NCI-H146 (cell line): ENCODE measurements around the gene SNRNP70.

Experiments used
- DNase-seq: peaks from one replicate; lab custom pipeline; 2025; lab: John Stamatoyannopoulos, UW

SNRNP70 gene

DNA sequence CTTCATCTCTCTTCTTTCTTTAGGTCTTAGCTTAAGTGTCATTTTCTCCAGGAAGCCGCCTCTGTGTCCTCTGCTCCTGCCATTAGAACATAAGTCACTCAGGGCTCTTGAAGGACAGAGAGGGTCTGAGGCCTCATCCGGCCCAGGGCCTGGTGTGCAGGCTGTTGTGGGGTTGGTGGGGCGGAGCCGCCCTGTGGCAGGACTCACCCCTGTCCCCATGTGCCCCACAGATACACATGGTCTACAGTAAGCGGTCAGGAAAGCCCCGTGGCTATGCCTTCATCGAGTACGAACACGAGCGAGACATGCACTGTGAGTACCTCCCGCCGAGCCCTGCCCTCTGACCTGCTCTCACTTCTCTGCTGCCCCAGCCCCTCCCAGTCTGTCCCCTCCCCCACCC, 15.9 kb downstream of the SNRNP70 start:
- DNase-seq = no peak

DNA sequence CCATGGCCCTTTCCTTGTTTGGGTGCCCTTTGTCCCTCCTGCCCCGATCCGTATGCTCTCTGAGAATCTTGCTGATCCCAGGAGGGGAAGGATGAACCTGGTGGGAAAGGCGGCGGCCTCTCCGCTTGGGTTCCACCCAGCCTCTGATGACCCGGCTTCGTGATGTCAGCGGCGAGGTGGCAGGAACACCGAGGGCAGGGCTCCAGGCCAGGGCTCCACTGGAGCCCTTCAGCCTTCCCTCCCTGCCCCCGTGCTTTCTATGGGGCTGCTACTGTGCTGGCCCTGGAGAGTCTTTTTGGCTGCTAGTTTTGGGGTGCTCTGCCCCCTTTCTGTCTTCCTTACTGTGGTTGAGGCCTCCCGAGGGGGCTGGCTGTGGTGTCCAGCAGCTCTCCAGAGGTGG, 17.1 kb downstream of the SNRNP70 start:
- DNase-seq = no peak

DNA sequence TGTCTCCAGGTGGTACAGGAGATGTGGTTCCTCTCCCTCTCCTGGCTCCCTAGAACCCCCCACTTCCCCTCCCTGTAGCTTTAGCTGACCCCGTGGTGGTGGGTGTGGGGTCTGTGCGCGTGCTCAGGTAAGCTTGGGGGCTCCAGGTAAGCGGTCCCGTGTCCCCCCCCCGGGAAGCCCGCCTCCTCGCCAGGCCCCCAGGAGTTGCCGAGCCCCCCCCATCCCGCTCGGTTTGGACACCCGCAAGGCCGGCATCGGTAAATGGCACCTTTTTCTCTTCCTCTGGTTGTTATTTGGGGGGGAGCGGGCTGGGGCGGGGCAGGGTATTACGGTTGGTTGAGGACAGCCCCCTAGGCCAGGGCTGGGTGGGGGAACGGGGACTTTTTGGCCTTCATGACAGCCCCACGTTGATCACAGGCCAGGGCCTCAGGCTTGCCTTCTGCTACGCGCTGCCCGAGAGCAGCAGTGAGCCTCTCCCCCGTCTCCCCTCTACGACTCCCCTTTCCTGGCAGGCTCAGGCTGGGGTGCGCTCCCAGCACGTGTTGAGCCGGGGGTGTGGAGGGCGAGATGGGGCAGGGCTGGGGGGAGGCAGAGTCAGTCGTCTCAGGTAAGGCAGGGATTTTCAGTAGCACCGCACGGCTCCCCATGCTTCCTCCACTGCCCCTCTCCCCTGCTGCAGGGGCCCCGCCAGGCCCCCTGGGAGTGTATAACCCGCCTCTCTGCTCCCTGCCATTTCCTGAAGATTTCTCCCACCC, 18.3 kb downstream of the SNRNP70 start:
- DNase-seq = no peak

DNA sequence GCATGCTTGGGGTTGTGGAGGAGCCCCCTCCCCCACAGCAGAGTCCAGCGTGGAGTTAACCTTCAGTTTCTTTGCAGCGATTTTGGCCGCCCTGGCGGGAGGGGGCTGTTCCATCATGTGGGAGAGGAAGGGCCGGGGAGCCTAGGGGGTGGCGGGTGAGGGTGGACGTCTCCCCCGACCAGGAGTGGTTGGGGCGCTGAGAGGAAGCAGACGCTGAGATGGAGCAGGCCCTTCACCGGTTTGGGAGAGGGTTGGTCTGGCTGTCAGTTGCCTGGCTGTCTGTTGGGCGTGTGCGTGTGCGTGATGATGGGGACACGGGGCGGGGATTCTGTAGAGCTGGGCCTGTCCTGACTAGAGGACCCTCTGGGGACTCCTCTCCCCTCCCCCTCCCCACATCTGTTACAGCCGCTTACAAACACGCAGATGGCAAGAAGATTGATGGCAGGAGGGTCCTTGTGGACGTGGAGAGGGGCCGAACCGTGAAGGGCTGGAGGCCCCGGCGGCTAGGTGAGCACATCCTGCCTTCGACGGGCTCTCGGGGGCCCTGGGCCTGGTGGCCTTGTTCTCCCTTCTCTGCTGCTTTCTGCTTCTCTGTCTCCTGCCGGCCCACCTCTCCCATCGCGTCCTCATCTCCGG, 19.1 kb downstream of the SNRNP70 start:
- DNase-seq = no peak

DNA sequence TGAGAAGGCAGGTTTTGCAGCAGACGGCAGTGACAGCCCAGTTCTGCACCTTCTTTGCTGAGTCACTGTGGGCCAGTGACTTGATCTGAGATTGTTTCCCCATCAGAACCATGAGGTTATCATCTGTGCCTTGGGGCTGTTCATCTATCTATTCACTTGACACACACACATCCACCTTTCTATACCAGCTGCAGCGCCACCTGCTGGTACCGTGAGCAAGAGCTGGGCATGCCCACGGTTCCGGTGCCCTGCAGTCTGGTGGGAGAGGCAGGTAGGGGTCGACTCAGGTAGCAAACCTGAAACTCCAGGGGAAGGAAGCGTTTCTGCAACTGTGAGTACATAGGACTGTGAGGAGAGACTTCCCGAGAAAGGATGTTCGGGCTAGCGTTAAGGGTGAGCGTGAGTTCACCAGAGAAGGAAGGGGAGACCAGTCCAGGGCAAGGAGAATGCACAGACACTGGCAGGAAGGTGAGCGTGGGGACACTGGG, 21.4 kb downstream of the SNRNP70 start:
- peak; percentile 40 for DNase-seq

DNA sequence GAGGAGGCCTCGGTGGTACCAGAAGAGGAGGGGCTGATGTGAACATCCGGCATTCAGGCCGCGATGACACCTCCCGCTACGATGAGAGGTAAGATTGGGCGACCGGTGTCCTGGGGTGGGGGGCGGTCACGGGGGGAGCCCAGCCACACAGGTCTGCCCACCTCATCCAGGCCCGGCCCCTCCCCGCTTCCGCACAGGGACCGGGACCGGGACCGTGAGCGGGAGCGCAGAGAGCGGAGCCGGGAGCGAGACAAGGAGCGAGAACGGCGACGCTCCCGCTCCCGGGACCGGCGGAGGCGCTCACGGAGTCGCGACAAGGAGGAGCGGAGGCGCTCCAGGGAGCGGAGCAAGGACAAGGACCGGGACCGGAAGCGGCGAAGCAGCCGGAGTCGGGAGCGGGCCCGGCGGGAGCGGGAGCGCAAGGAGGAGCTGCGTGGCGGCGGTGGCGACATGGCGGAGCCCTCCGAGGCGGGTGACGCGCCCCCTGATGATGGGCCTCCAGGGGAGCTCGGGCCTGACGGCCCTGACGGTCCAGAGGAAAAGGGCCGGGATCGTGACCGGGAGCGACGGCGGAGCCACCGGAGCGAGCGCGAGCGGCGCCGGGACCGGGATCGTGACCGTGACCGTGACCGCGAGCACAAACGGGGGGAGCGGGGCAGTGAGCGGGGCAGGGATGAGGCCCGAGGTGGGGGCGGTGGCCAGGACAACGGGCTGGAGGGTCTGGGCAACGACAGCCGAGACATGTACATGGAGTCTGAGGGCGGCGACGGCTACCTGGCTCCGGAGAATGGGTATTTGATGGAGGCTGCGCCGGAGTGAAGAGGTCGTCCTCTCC, 22.6 kb downstream of the SNRNP70 start:
- DNase-seq = no peak

DNA sequence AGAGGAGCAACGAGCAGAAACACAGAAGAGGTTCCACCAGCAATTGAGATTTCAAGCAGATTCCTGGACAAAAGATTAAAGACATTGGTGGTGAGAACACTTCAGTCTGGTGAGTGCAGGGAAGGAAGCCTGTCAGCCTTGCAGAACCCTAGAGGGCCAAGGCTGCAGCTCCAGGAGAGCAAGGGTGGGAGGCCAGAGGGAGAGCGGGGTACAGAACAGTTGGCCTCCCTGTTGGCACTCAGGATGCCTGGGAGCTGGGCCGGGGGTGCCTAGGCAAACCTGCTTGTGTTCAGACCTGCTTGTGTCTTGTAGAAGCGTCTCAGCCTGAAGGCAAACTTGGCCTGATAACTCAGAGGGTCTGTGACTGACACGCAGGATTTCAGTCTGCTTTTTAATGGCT, 23.8 kb downstream of the SNRNP70 start:
- DNase-seq = no peak

DNA sequence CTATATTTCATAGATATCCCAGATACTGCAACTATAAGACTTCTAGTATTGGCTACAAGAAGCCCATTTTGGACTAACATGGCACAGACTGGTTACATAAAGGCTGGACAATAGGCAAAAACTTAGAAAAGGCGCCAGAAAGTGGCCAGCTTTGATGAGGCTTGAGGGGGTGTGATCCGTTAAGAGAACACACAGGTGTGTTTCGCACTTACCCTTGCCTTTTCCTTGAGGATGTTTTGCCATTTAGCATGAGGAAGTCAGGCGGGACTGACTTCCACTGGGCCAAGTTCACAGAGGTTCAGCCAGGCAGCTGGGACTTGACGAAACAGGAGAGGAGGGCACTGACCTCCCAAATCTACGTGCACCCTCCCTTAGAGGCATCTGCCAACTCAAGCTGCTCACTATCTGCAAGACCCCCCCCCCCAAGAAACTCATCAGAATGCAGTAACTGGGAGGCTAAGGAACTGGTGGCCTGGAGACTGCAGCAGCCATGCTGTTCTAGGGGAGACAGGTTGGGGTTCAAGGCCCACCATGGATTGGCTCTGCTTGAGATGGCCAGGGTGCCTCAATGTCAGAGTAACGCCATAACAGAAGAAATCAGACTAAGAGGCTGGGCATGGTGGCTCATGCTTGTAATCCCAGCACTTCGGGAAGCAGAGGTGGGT, 24.4 kb downstream of the SNRNP70 start:
- no peak for DNase-seq

DNA sequence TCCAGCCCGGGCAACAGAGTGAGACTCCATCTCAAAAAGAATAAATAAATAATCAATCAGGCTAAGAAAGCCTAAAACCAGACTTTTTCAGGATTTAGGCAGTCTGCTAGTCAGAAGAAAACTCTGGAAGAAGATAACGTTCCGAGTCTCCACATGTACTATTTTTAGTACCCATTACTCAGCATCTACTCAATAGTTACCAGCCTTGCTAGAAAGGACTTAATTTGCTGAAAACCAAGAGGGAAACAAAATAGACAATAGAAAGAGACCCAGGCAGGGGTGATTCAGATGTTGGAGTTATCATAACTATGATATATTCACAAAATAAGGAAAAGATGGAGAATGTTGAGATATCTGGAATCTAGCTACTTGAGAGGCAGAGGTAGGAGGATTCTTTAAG, 25.3 kb downstream of the SNRNP70 start:
- no peak for DNase-seq

DNA sequence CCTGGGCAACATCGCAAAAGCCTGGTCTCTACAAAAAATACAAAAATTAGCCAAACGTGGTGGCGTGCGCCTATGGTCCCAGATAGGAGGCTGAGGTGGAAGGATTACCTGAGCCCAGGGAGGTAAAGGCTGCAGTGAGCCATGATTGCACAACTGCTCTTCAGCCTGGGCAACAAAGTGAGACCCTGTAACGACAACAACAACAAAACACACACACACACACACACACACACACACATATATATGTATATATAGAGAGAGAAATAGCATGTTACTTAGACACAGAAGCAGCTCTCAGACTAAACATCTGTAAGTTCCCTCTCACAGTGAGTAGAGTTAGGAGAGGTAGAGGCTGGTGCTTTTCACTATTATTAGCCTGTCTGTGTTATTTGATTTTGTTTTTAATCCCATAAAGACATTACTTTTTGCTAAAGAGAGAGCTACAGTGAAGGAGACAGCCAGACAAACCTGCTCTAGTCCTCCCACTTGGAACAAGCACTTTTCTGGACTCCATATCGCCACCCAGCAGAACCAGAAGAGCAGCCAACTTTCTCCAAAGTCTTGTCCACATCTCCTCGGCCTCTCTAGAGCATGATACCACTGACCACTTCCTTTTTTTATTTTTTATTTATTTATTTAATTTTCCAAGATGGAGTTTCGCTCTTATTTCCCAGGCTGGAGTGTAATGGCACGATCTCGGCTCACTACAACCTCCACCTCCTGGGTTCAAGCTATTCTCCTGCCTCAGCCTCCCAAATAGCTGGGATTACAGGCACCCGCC, 26.2 kb downstream of the SNRNP70 start:
- no peak for DNase-seq

DNA sequence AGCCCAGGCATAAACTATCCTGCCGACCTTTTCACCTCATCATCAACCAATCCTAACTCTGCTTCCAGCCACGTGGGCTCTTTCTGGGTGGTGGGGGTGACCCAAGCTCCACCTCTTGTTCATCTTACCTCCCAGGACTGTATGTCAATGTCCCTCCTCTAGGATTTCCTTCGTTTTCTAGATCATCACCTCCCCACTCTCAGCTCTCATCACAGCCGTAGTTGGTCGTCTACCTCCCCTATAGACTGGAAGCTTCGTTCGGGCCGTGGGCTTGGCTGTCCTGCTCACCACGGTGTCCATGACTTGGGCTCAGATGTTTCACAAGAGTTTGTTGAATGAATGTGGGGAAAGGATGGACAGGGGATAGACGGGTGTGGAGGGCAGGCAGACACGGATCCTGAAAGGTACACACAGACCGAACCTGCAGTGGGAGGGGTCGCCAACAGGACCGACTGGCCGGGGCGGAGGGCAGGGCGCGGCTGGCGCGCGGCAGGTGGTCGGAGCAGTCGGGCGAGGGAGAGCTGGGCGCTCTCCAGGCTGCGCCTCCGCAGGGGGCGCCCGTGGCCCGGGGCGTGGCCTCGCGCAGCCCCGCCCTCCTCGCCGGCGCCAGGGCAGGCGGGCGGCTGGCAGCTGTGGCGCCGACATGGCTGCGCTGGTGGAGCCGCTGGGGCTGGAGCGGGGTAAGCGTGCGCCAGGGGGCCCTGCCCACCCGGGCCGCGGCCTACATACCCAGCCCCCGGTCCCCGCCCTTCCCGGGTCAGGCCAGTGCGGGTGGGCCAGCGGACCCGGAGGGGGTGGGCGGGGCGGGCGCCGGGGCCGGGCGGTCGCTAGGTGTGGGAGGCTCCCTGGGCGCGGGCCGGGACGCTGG, 28.7 kb downstream of the SNRNP70 start, which contains the start of gene LIN7B:
Gene LIN7B, plus strand, starts transcription at position 609 of the 868 bp plus-strand sequence. Its CDS starts 35 bp downstream, at position 644.
- DNase-seq = peak; percentile 72

DNA sequence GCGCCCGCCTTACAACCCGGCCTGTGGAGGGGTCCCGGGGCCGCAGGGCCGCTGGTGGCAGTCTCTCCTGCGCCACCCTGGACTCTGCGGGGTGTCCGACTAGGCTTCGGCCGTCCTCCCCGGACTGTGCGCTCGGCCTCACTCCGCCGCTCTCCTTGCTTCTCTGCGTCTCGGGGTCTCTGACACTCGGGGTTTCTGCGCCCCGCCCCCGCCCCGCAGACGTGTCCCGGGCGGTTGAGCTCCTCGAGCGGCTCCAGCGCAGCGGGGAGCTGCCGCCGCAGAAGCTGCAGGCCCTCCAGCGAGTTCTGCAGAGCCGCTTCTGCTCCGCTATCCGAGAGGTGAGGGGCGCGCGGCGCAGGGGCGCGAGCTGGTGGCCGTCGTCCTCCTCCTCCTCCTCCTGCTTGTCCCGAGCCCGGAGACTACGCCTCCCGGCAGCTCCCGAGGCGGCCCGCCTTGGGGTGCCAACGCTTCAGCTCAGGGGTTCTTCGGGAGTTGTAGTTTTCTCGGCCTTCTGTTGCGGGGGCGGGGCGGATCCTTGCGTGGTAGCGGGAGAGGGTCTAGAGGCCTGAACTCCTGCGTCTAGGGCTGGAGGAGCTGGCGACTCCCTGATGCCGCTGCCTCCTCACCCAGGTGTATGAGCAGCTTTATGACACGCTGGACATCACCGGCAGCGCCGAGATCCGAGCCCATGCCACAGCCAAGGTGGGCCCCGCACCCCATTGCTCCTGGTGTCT, 29.5 kb downstream of the SNRNP70 start:
- DNase-seq = peak; percentile 55

DNA sequence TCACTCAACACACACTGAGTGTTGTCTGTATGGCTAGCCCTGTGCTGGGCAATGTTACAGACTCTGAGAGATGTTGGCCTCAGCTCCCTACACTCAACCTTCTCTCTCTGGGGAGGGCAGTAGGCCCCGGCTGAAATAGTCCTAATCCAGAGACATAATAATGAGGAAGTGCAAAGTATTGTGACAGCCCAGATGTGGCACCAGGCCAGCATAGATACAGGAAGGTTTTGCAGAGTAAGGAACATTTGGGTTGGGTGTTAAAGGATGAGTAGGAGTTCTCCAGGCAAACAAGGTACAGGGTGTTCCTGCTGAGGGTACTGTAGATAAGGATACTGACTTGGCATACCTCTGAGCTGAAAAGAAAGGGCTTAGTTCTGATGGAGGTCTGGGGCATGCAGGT, 31.3 kb downstream of the SNRNP70 start:
- DNase-seq = no peak

DNA sequence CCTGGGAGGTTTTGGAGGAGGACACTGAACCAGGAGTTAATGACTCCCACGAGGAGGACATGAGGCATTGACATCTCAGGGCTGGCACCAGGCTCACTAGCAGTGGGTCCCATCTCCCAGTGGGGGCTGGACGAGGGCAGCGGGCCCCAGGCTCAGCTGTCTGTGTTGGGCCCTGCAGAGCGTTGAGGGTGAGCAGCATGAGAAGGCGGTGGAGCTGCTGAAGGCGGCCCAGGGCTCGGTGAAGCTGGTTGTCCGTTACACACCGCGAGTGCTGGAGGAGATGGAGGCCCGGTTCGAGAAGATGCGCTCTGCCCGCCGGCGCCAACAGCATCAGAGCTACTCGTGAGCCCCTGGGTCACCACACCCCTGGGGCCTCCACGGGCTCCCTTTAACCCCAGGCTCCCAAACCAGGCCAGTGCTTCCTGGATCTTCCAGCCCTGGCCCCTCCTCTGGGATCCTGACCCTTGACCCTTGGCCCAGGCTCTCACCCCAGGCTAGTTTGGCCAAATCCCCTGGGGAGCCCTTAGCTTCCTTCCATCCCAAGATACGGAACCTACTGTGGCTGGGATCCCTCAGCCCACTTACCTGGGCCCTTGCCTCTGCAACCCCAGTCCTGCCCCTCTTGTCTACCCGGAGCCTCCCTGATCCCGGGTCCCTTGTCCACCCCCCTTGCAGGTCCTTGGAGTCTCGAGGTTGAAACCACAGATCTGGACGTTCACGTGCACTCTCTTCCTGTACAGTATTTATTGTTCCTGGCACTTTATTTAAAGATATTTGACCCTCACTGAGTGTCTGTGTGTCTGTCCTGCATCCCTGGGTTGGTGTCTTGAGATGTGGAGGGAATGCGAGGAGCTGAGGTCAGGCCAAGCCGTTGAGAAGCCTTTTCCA, 32.7 kb downstream of the SNRNP70 start:
- DNase-seq = no peak

DNA sequence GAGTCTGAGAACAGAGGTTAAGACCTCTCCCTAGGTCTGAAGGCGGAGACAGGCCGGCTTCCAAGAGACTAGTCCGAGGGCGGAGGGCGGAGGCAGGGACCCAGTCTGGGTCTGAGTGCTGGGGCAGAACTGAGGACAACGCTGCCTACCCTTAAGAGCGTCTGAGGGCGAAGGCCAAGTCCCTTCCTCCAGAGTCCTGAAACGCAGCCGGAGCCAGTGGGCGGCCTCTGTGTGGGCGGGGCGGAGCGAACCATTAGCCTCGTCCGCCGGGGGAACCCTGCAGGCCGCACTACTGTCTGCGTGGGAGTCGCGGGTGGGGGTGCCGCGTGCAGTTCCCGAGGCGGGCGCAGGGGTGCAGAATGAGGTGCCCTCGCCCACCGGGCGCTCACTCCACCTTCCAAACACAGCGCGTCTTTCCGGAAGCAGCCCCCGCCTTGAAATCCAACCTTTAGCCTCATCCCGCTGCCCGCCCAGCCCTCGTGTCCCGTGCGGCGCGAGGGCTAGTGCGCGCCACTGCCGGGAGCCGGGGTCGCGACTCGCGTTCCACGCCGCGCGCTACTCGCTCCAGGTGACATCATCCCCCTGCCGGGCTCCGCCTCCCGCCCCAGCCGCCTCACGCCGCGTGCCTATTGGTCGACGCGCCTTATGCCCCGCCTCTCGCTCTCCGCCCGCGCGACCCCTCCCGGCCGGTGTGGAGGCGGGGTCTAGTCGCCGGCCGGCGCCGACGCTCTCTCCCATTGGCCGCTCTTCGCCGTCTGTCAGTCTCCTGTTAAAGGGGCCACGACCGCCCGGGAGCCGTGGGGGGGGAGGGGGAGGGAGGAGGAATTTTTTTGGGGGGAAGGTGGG, 33.5 kb downstream of the SNRNP70 start, which contains the start of gene C19orf73:
Gene C19orf73, minus strand, starts transcription at position 579 of the 846 bp plus-strand sequence. Its CDS starts 121 bp downstream, at position 458.
- DNase-seq = peak; percentile 92

DNA sequence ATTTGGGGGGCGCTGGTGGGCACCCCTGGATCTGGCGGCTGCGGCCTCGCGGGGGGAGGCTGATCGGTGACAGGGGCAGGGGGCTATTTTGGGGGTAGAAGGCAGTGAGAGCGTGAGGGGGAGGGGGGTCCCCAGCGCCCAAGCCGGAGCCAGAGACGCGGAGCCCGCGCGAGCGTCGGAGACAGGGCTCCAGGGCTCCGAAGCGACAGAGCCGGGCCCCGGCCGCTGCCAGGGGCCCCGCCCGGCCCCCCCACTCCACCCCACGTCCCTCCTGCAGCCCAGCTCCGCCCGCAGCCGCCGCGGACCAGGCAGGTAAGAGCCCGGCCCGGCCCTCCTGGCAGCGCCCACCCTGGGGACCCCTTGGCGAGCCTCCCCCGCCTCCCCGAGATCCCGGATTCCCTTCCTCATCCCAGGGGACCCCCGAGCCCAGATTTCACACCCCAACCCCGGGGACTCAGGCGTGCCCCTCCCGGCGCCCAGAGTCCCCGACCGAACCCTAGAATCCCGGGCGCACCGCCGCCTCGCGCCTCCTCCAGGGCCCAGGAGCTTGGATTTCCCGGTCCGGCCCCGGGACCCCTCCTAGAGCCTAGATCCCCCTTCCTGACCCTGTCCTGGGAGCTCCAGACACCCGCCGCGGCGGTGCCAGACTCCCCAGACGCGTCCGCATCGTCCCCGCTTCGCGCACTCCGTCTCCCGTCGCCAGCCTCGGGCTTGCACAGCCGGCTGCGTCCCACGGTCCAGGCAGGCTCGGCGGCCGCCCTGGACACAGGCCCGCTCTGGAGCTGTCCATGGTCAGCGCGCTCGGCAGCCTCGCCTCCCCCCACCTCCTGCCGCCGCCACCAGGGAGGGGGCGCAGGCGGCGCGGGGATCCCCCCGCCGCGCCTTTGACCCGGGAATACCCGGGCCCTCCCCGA, 34.4 kb downstream of the SNRNP70 start, which contains the start of gene PPFIA3:
Gene PPFIA3, plus strand, starts transcription at position 134 of the 914 bp plus-strand sequence. CDS start 8,330 bp downstream, outside the sequence.
- DNase-seq = peak; percentile 46
